ENCODE measurements around the gene ATP6V0E2.
"Not testable (repeated sequence)": the region's sequence is repeated elsewhere in the genome, so short reads cannot be mapped to it uniquely, and the experiment has no call there.

Gene ATP6V0E2

GRCh38 chr7:149880638-149881311, 7.0 kb downstream of the ATP6V0E2 start:
- DNase-seq = no peak

- no peak for DNase-seq
These were observed 7.8 kb downstream of the ATP6V0E2 start for GRCh38 chr7:149881328-149882247.

GRCh38 chr7:149882248-149883047, 8.7 kb downstream of the ATP6V0E2 start:
- no peak for DNase-seq

DNA sequence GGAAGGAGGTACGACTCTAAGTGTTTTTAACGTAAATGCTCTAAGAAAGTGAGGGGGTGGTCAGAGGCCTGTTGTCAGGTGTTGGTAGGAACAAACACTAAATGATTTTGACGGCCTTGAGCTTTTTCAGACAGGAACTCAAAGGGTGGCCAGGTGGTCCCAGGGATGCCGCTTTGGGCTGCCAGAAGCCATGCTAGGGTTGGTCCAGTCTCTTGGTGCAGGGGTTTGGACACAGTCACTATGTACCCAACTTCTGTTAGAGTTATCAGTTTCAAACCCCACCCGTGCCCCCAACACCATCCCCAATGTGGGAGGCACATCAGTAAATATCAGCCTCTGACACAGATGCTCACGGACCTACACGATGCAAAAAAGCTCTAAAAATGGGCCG, 9.3 kb downstream of the ATP6V0E2 start:
- no peak for DNase-seq

DNA sequence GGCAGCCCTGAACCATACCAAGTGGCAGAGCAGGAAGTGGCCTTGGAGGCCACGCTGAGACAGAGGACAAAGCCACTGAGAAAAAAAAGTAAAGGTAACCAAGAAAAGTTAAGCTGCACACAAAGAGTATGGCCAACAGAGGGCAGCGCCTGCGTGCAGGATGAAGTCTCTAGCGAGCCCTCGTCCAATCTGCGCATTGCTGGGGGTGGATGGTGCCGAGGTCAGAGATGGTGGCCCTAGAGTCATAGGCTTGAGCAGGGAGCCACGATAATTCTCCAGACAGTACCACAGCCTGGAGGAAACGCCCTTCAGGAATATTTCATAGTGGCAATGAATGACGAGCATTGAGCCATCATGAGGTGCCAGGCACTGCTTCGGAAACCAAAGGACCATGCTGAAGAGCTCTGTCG, 9.7 kb downstream of the ATP6V0E2 start:
- peak; percentile 44 for DNase-seq

DNA sequence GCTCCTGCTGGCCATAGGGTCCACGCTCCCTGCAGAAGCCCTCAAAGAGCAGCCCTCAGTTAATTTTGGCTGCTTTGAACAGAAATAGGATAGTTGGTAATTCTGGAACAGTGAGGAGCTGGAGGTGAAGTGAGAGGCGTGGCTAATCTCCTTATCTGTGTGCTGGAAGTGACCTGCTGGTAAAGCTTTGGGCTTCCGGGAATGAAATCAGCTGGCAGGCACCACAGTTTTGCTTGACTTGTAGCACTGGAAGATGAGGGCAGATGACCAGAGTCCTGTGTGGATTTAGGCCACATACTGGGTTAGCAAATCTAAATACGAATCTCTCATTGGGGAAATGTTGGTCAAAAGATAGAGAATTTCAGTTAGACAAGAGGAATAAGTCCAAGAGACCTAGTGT, 10.2 kb downstream of the ATP6V0E2 start:
- no peak for DNase-seq

DNA sequence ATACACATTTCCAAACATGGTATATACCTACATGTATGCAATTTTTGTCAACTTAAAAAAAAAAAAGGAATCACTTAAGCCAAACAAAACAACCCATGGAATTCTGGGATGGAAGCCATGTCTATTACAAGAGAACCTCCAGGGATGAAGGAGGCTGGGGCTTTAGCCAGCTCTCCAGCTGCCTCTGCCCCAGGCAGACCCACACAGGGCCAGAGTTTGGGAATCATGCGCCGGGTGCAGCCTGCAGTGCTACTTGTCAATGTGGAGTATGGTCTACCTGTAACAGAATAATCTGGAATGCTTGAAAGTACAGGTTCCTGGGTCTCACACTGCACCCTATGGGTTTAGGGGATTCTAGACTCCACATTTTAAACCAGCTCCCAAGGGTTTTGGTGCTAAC, 10.8 kb downstream of the ATP6V0E2 start:
- no peak for DNase-seq

GRCh38 chr7:149885191-149886017, 11.6 kb downstream of the ATP6V0E2 start:
- DNase-seq = no peak

DNA sequence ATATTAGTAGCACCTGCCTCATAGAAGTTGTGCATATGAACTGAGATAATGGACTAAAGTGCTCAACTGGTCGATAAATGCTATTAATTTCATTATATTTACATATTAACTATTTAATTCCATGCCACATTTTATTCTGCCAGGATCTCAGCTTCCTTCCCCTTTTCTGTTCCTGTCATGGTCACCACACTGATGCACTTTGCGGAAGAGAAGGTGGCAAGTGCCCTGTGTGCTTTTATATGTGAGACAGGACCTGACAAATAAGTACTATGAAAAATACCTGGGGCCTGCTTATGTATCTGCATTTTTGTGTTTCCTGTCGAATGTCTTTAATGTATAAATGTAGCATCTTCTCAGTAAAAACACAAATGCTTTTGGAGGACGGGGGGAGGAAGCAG, 12.2 kb downstream of the ATP6V0E2 start:
- DNase-seq = no peak

DNA sequence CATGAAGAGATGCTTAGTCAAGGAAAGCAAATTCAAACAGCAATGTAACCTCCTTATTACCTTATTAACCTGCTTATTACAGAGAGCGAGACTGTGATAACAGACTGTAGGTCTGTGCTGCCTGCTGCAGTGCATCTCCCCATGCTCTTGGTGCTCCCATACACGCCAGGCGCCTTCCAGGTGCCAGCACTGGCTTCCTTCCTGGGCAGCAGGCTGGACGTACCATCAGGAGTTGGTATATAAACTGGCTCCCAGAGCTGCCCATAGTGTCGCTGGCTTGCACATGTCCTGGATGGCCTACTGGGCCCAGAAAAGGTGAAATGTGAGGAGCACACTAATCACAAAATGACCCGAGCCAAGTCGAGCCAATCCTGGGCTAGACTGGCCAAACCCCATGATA, 13.5 kb downstream of the ATP6V0E2 start:
- no peak for DNase-seq

DNA sequence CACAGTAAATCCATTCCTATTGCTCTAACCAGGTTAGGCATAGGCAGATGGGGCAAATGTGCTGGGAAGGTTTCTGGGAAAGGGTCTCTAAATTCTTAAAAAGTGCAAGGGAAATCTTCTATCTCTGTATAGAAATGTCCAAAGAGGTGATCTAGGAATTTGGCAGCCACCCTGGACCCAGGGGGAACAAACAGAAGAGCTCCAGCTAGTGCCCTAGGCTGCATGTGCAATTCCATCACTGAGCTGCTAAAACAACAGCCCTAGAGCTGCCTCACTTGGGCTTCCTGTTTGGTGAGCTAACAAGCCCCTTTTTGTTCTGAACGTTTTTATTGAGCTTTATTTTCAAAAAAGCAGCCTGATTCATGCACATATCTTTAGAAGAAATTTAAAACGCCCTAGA, 16.9 kb downstream of the ATP6V0E2 start:
- DNase-seq = not testable (repeated sequence)

- not testable (repeated sequence) for DNase-seq
These were observed 21.2 kb downstream of the ATP6V0E2 start for GRCh38 chr7:149894957-149895356.

DNA sequence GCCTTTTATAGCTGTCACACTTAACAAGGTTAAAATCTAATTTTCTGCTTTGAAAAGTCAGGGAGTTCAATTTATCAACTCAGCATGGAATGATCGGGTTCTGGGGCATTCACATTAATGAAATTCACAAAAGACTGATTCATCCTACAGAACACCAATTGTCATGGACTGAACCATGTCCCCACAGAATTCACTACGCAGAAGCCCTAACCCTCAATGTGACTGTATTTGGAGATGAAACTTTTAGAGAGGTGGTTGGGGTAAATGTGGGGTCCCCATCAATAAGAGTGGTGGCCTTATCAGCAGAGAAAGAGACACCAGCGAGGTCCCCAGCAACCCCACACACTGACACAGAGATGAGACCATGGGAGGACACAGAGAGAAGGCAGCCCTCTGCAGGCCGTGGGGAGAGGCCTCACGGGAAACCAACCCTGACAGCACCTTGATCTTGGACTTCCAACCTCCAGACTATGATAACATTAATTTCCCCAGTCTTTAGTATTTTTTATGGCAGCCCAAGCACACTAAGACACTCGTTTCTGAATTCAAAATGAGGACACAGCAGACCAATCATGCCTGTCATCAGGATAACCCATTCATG, 34.1 kb downstream of the ATP6V0E2 start:
- DNase-seq = not testable (repeated sequence)

- DNase-seq = not testable (repeated sequence)
These were observed 36.5 kb downstream of the ATP6V0E2 start for GRCh38 chr7:149910219-149910618.

DNA sequence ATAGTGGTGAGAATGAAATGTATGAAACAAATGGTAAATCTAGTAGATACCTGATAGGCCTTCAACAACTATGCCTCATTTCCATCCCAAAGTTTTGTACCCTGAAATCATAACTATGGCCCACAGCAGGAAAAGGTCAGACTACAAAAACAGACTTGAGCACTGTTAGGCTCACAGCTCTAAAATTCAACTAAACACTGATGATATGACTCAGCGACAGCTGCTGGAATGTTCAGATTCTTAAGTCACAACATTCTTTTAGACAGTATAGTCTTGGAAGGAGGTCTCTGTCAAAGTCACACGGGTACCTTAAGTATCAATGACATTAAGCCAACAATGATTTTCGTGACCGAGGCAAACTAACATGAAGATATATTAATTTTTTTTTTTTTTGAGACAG, 38.4 kb downstream of the ATP6V0E2 start:
- peak; percentile 52 for DNase-seq

GRCh38 chr7:149926414-149926813, 52.6 kb downstream of the ATP6V0E2 start:
- DNase-seq = not testable (repeated sequence)

All from EL (cell line).